ENCODE data around the gene PLCH2. TPM values are rescaled to one million over a fixed set of nuclear protein-coding genes. Genes with fewer than 3 reads are reported as not detected.

Gene PLCH2
- polyA plus RNA-seq, 12 donors, result 0.33 to 16.6 (median 0.83) TPM; not detected in 2

DNA sequence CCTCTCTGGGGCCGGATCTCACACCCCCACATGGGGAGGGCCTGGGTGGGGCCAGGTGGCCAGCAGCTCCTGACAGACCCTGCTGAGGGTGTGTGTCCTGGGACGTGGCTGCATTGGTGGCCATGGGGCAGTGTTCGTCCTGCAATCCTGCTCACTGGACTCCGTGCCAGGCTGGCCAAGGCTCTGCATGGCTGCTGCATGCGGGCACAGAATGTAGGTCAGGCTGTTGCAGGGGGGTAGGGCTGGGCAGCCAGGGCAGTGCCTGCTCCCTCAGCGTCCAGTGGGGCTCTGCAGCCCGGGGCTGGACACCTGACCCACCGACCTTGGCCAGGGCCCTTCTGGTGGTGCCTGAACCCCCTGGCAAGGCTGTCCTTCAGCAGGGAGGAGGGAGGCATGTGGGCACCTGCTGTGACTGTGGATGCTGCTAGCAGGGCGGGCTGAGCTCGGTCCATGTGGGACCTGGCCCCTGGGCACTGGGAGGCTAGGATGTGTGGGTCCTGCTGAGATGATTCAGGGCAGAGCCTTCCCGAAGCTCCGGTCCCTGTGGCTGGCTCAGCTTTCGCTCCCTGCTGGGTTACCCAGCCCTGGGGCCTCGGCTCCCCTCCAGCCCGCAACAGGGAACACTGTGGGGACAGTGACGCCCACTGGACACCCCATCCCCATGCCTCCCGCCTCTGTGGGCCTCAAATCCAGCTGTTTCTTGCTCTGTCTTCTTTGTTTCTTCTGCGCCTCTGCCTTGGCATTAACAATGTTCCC is 14.9 kb upstream of the PLCH2 start:
- DNase-seq, result no peak

DNA sequence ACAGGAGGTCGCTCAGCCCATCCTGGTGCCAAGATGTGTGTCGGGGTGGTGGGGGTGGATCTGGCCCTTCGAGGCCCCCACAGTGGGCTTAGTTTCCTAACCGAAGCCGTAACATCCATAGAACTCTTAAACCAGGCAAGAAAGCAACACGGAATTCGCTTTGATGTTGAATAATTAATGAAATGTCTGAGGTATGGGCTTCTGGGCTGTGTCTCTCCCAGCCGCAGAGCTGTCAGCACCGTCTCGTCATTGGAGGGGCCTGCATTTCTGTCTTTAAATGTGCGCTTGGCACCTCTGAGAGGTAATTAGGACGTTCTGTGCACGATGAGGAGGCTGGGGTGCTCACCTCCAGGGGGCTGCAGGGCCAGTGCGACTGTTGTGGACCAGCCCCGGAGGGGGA is 13.3 kb upstream of the PLCH2 start:
- DNase-seq, result no peak

DNA sequence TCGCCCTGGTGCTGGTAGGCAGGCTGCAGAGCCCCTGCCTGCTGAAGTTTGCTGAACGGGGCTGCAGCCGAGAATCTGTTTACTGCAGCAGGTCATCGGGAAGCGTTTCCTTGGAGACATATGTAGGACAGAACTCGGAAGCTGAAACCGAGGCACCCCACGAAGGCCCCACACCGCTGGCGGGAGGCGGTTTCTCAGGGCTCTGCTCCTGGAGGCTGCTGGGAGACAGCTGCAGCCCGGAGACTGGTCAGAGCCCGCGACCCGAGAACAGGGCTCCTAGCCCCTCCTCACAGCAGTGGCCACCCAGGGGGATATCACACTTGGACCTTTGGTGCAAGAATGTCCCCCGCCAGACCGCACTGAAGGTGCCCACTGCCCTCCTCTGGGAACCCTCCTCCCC is 12.7 kb upstream of the PLCH2 start:
- no peak for DNase-seq

DNA sequence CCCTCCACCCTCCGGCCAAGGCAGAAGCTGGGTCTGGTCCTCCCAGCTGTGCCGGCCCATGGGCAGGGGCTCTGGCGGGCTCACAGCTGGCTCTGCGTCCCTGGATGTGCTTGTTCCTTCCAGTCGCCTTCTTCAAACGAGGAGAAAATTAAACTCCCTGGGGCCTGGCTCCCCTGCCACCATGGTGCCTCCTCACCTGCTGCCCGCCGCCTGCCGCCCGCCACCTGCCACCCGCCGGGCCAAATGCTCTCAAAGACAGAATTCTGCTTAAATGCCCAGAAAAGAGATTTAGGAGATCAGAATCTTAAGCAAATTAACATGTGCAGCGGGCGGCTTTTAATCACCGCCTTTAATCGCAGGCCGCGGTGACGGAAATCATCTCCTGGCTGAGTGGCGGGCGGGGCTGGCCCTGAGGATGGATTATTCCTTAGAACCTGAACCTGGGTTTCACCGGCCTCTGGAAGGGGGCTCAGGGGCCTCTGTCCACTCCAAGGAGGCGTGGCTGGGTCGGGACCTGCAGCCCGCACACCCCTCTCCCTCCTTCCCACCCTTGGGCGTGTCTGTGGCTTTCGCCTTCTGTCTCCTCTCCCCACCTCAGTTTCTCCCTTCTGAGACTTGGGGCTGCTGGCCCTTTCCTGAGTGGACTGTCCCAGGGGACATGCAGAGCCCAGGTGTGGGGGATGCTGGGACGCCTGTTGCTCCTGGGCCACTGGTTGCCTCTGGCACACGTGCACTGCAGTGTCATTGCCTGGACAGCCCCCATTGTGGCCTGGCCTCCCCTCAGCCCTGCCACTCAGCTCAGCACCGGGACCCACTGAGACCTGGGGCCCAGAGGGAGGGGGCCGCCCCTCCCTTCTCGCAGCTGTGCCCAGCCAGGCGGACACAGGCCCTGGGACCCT is 10.5 kb upstream of the PLCH2 start:
- no peak for DNase-seq

DNA sequence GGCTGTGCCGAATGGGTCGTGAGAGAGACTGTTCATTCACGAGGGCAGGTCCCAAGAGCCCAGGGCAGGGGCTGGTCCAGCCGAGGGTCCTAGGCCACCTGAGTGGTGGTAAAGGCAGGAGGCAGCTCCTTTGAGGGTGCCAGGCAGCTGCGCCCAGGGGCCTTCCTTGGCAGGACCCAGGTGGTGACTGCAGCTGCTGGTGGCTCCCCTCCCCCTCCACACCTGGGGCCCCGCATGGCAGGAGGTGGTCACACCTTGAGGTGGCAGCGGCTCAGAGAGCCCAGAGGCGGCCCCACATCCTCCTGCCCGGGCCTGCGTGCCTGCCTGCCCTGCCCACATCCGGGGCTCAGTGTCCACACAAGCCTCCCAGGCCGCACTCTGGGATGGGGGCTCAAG is 9.8 kb upstream of the PLCH2 start:
- DNase-seq, result no peak

DNA sequence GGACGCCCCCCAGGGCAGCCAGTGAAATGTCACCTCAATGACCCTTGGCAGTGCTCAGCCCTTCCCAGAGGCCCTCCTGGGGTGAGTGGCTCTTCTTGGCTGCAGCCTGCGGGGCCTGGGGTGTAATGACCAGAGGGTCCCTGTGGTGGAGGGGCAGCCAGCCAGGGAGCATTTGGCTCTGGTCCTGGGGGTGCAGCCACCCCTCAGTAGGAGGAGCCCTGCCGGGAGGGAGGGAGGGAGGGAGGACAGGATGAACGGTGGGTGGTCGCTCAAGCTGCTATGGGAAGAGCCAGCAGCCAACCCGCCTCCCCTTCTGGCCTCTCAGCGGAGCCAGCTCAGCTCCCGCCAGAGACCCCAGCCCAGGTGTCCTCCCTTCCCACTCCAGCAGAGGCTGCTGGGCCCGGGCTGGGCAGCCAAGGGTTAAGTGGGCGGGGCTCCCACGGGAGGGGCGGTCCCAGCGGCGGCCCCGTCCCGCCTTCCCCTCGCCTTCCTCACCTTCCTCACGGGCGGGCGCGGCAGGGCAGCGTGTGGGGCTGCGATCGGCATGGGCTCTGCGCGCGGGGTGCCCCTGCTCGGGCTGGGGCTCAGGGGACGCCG is 9.0 kb upstream of the PLCH2 start:
- DNase-seq, result no peak

DNA sequence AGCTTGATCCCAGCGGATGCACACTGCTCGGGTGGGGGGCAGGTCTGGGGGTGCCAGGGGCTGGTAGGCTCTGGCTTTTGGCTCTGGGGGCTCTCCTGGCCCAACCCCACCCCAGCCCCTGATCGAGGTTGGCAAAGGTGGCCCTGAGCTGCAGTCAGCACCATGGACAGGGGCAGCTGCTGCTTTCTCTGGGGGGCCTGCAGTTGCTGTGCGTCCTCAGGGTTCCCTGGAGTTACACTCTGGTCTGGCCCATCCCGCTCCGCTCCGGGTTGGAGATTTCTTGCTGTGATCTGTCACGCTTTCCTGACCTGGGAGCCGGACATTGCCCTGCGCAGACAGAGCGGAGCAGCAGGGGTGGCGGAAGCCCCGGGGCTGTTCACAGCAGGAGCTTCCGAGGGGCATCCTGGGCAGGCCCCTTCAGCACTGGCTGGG is 8.0 kb upstream of the PLCH2 start:
- DNase-seq, result peak; percentile 48

DNA sequence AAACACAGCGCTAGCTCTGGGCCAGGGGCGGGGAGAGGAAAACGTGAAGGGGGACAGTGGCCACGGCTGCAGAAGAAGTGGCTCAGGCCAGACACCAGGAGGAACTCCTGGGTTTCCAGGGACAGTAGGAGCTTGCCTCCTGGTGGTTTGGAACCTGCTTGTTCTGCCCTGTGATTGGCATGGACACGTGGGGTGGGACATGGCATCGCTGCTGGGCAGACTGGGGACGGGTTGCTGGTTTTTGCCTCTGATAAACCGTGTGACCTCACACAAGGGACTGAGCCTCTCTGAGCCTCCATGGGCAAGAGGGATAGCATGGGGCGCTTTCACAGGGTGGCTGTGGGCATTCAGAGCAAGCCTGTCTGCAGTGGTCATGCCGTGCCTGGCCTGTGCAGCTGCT is 7.5 kb upstream of the PLCH2 start:
- no peak for DNase-seq

DNA sequence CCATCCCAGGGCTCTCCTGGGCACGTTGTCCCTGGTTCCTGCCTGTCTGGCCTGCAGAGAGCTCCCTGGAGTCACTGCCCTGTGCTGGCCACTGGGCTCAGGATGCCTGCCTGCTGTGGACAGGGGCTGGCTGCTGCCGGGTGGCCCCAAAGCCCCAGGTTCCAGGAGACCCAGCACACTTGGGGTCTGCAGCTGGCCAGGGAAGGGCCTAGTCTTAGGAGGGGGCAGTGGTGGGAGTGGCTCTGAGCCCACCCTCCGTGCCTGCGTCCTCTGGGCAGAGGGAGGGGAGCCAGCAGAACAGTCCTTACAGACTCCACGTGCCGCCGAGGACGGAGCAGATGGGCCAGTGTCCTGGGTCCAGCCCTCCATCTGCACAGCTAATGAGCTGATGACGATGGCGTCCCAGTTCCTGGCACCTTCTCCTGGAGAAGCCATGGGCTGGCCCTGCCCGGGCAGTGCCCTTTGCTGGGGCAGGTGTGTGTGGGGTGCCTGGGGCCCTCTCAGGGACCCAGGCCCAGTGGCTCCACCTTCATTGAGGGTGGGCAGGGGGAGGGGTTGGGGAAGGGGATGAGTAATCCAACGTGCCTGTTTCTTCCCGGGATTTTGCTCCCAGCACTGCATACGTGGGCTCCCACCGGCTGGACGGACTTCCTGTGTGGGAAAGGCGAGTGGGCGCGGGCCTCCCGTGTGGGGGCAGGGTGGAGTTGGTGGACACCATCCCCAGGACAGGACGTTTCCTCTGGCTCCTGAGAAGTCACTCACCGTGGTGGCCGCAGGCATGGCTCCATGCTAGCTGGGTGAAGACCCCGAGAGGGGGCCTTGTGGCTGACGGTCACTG is 6.8 kb upstream of the PLCH2 start:
- DNase-seq, result no peak

DNA sequence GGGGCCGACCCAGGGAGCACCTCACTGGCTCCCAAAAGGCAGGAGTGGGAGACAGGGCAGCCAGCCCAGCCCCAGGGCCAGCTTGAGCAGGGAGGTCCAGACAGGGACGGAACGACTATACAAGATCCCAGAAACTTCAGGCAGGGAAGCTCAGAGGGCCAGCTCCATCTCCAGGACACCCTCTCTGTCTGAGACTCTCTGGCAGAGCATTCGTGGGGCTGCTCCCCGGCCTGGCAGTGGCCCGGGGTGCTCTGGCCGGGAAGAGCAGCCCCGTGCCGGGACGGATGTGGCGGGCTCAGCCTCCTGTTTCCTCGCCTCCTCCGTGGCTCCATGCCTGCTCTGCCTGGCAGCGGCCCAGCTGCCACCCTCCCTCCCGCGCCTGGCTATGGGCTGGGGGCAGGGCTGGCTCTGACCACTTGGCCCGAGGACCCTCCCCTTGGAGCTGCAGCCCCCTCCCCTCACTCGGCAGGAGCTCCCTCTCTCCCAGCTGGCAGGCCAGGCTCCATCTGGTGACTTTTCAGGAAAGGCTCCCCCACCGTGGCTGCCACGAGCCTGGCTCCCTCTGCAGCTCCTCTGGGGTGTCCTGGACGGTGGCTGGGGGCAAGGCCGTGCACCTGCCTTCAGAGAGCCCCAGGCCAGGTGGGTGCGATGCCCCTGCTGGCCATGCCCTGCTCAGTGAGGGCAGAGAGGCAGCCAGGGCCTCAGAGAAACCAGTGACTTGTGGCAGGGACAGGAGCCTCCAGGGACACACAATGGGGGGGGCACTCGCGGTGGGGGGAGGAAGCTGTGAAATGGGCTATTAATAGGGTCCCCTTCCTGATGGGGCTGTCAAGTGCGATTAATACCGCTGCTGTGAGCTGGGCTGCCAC is 5.6 kb upstream of the PLCH2 start:
- DNase-seq, result no peak

DNA sequence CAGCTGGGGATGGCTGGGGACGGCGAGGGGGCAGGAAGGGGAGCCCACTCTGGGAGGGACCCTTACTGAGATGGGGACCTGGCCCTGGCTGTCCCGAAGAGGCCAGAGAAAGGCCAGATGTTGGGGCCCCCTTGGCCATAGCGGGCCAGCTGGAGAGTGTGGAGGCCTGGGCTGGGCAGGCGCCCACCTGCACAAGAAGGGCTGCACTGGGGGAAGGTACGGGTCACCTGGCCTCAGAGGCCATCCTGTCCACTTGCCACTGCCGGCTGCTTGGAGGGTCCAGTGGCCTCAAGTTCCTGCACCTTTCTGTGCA is 5.0 kb upstream of the PLCH2 start:
- DNase-seq, result no peak

DNA sequence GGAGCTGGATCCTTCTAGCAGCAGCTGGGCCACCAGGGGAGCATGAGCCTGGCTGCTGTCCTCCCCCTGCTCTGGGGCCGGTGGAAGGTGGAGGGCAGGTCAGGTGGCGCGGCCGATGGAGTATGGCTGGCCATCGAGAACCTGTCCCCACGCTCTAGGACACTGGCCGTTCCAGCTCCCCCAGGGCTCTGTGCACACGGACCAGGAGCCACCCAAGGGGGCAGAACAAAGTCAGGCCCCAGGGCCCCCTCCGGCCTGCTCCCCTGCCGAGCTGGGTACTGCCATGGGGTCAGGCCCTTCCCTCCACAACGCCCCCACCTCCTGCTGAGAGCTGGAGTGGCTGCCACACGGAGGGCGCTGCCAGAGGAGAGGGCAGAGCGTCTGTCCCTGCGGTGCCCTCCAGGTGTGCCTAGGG is 4.5 kb upstream of the PLCH2 start:
- no peak for DNase-seq

DNA sequence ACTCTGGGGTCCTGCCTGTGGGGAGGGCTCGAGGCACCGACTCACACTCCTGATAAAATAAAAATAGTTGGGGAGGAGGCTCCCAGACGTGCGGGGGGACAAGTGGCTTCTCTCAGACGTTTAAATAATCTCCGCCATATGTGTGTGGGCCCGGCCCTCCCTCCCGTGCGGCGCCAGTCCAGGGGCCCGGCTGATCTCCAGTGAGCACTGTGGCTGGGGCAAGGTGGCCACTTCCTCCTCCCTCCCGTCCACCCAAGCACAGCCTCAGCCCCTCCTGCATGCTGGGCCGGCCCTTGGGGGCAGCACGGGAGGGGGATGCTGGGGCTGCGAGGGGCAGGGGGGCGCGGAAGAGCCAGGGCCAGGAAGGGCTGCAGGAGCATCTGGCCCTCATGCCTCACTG is 4.0 kb upstream of the PLCH2 start:
- no peak for DNase-seq

DNA sequence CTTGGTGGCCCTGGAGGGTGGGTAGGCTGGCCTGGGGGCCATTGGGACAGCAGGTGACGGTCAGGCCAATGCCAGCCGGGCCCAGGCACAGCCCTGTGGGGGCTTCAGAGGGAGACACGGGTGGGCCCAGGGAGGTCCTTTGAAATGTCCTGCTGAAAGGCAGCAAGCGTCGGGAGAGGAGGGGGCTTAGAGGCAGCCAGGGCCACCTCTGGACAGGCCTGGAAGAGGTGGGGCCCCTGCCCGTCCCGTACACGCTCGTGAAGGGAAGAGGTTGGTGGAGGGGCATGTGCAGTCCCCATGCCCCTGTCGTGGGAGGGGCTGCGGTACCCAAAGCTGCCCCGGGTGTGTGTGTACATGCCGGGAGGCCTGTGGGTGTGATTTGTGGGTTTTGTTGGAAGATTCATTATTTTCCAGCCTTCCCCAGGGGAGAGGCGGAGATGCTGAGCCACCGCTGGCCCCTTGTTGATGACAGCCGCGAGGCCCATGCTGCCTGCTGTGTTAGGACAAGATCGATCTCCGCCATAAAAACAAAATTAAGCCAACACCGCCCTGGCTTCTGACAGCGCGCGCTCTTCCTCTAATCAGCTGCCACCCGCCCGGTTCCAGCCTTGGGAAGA is 3.4 kb upstream of the PLCH2 start:
- no peak for DNase-seq

DNA sequence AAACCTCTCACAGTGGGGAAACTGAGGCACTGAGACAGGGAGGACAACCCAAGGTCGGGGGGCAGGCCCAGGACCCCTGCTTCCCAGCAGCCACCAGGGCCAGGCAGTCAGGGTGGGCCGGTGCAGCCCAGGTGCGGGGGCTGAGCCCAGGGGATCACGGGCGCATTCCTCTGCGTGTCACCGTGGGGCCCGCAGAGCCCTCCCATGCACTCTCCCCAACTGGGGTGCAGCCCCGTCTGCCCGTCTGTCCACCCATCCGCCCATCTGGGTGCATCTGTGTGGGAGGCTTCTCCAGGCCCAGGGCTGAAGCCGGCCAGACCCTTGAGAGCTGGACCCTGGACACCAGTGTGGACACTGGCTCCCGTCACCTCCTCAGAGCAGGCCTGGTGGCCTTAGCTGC is 2.9 kb upstream of the PLCH2 start:
- DNase-seq, result no peak

DNA sequence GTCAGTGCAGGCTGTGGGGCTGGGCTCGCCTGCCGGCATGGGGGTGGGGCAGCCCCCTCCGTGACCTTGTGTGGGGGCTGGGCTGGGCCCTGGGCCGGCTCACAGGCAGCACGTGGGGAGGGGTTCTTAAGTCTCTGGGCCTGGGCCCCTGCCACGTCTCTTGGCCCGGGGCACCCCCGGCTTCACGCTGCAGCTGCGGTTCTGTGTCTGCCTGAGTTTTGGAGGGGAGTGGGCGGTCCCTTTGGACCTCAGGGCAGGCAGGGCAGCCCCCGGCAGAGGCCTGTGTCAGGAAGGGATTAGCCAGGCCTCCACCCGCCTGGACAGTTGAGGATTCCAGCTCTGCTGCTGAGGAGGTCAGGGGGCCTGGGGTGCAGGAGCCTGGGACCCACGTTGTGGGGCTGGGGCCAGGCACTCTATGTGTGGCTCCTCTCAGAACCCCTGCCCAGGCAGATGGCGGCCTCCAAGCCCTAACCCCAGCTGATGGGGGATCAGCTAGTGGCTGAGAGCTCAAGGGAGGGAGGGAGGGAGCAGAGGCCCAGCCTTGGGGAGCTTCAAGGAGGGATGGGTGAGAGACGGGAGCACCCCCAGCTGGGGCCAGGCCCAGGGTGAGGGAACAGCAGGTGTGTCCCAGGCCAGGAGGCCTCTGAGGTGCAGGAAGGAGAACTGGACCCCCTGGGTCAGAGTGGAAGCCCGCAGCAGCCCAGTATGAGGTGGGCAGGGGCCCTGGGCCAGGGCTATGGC is 1.8 kb upstream of the PLCH2 start:
- DNase-seq, result peak; percentile 18

DNA sequence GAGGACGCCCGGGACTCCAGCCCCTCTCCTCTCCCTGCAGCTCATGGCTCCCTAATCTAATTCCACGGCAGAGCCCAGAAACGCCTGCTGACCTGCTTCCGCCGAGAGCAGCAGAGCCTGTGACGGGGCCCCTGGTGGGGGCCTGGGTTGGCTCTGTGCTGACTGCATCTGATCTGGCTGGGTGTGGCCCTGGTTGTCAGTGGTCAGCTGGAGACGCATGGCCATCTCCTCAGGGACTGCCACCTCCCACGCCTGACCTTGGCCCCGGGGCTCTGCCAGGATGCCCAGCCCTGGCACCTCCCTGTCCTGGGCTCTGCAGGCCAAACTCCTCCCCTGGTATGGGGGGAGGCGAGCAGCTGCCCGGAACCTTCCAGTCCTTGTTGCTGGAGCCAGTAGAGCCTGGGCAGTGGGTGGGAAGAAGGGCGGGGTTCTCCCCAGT is 1.1 kb upstream of the PLCH2 start:
- peak; percentile 26 for DNase-seq

DNA sequence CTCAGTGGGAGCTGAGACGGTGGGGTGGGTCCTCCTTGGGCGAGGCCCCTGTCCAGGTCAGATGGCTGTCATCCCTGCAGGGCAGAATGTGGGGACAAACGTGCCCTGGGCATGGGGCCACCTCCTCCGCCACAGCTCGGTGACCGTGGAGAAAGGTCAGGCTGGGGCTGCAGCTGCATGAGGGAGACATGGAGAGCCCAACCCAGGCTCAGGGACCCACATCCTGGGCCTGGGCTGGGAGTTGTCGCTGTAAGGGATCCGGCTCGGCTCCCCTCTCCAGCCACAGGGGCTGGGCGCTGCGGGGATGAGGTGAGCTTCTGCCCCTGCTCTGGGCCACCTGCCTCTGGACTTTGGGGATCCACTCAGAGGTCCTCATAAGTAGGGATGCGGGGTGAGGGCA is 518 bp upstream of the PLCH2 start:
- DNase-seq, result no peak

DNA sequence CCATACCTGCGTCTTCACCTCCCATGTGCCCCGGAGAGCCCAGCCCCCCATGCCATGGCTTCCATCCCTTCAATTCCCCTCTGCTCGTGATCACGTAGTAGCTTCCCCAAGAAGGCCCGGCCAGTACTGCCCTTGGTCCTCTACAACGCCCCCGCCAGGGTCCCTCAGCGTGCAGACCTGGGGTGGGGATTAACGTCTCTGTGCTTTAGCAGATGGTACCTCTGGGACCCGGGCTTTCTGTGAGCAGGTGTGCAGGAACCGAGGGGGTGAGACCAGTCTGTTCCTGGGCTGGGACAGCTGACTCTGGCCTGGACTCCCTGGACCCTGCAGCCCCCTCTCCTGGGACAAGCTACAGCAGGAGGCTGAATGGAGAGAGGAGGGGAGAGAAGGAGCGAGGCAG is 1.2 kb downstream of the PLCH2 start:
- DNase-seq, result no peak
